ENCODE results near the gene SLC16A7. TPM values are rescaled to one million over a fixed set of nuclear protein-coding genes. Genes with fewer than 3 reads are reported as not detected.

The SLC16A7 gene
- total RNA-seq, 2 donors from 2014 or later = 2.2 to 3.6 TPM

DNA sequence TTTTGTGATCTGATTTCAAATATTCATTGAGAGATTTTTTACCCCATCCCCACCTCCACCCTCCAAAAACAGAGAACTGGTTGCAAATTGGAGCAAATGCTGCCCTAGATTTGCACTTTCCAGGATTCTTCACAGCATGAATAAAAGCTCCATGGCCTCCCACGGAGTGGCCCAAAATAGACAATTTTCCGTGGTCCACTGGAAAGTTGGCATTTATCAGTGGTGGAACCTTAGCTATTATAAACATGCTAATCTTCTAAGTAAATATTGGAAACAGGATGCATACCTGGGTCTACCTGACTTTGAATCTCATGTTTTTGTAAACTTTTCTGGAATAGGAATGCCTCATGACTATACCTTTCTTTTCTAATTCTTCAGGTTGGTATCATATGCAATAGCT, 123.9 kb downstream of the SLC16A7 start:
- H3K4me1 Mint-ChIP-seq = no peaks in the 10 kb centered on the region
- no peak overlapping the region for H3K4me3 ChIP-seq (ENCODE audit: low read length)
- no peaks in the 10 kb centered on the region for H3K9me3 Mint-ChIP-seq
- H3K4me3 Mint-ChIP-seq = no peak overlapping the region
- H3K27ac Mint-ChIP-seq = no peak overlapping the region
- no peaks in the 10 kb centered on the region for H3K9me3 ChIP-seq (ENCODE audit: control insufficient read depth, low read length)
- H3K36me3 ChIP-seq (ENCODE audit: control insufficient read depth, insufficient read depth, low read length) = no peaks in the 10 kb centered on the region
- 79 to 80% methylated on average over 1 to 2 of the region's 2 CpGs for WGBS, 2 experiments (ENCODE audit: insufficient coverage in 1 of 2, insufficient read length in 1 of 2)
- TF ChIP-seq CTCF (conservative IDR thresholded peaks at IDR 0.05) = no peak
- no peak overlapping the region for H3K27ac ChIP-seq (ENCODE audit: low read depth, low read length)
- H3K36me3 Mint-ChIP-seq (ENCODE audit: low read depth) = no peaks in the 10 kb centered on the region
- H3K9ac ChIP-seq (ENCODE audit: extremely low read depth, low read length, poor library complexity, severe bottlenecking) = no peak overlapping the region
- no peak for DNase-seq
- H3K27me3 ChIP-seq (ENCODE audit: control insufficient read depth, insufficient read depth, low read length, poor library complexity, severe bottlenecking) = no peaks in the 10 kb centered on the region
- H3K4me1 ChIP-seq (ENCODE audit: control insufficient read depth, insufficient read depth, low read length) = no peaks in the 10 kb centered on the region
- H3K27me3 Mint-ChIP-seq (ENCODE audit: insufficient read depth) = no peaks in the 10 kb centered on the region

DNA sequence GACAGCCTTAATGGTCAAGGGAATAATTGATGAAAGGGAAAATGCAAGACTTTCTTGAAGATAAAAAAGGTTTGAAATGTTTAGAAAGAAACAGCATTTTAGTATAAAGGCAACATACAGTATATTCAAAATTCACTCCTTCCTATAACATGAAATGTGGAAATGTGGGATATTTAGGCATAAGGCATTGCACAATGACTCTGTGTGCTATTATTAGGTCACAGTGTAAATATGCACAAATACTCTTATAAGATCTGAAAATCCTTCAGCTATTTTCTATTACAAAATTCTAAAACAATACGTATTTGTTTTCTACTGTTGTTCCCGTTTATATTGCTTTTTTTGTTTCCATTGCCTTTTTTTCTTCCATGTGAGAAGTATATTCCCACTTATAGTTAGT, 127.7 kb downstream of the SLC16A7 start:
- DNase-seq = no peak
- Histone ChIP-seq H3K4me1 (ENCODE audit: control insufficient read depth, insufficient read depth, low read length) (no peaks in the 10 kb centered on the region), H3K27me3 (ENCODE audit: control insufficient read depth, insufficient read depth, low read length, poor library complexity, severe bottlenecking) (no peaks in the 10 kb centered on the region), H3K9ac (ENCODE audit: extremely low read depth, low read length, poor library complexity, severe bottlenecking) (no peak overlapping the region), H3K36me3 (ENCODE audit: control insufficient read depth, insufficient read depth, low read length) (no peaks in the 10 kb centered on the region), H3K27ac (ENCODE audit: low read depth, low read length) (no peak overlapping the region), H3K4me3 (ENCODE audit: low read length) (no peak overlapping the region), H3K9me3 (ENCODE audit: control insufficient read depth, low read length) (no peaks in the 10 kb centered on the region)
- TF ChIP-seq CTCF (conservative IDR thresholded peaks at IDR 0.05) = no peak
- Mint-ChIP-seq H3K4me3 (no peak overlapping the region), H3K4me1 (no peaks in the 10 kb centered on the region), H3K9me3 (no peaks in the 10 kb centered on the region), H3K27ac (no peak overlapping the region), H3K36me3 (ENCODE audit: low read depth) (no peaks in the 10 kb centered on the region), H3K27me3 (ENCODE audit: insufficient read depth) (no peaks in the 10 kb centered on the region)
- 85% methylated on average over 2 of the region's 2 CpGs; no CpG with 5 or more reads in 1 of the 2 experiments for WGBS, 2 experiments (ENCODE audit: insufficient coverage in 1 of 2, insufficient read length in 1 of 2)

DNA sequence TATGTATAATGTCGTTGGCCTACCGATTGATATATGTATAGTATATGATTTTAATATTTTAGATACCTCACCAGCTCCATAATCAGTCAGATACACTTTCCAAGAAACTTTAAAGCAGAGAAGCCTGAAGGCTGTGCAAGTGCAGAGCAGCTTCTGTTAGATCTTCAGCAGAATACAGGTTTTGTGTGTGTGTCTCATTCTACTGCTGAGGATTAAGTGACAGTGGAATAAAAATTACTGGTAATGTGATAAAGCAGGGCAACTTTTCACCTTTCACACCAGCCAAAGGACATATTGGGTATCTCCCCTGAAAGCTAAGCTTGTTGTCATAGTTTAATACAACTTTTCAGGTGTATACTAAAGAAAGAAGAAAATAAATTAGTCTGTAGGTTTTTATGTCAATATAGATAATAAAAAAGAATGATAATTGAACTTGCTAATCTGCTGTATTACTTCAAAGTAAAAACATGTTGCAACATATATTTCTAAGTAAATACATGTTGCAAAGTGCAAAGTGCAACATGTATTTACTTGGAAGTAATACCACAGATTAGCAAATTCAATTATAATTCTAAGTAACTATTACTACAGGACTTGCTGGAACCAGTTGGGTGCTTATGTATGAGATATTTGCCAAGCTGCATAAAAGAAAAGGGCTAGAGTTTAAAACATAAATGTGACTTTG, 128.3 kb downstream of the SLC16A7 start:
- Mint-ChIP-seq H3K9me3 (no peaks in the 10 kb centered on the region), H3K27ac (no peak overlapping the region), H3K4me3 (no peak overlapping the region), H3K36me3 (ENCODE audit: low read depth) (no peaks in the 10 kb centered on the region), H3K27me3 (ENCODE audit: insufficient read depth) (no peaks in the 10 kb centered on the region), H3K4me1 (no peaks in the 10 kb centered on the region)
- H3K9ac ChIP-seq (ENCODE audit: extremely low read depth, low read length, poor library complexity, severe bottlenecking) = no peak overlapping the region
- TF ChIP-seq CTCF (conservative IDR thresholded peaks at IDR 0.05) = no peak
- H3K27ac ChIP-seq (ENCODE audit: low read depth, low read length) = no peak overlapping the region
- H3K4me3 ChIP-seq (ENCODE audit: low read length) = no peak overlapping the region
- no peaks in the 10 kb centered on the region for H3K27me3 ChIP-seq (ENCODE audit: control insufficient read depth, insufficient read depth, low read length, poor library complexity, severe bottlenecking)
- no peaks in the 10 kb centered on the region for H3K9me3 ChIP-seq (ENCODE audit: control insufficient read depth, low read length)
- no CpG with 5 or more reads among the region's 2 CpGs for WGBS, 2 experiments (ENCODE audit: insufficient coverage in 1 of 2, insufficient read length in 1 of 2)
- no peaks in the 10 kb centered on the region for H3K36me3 ChIP-seq (ENCODE audit: control insufficient read depth, insufficient read depth, low read length)
- DNase-seq = no peak
- H3K4me1 ChIP-seq (ENCODE audit: control insufficient read depth, insufficient read depth, low read length) = no peaks in the 10 kb centered on the region

Measured in endodermal cell (in vitro differentiated cells).